ENCODE measurements around the gene ACTN4.

GRCh38 chr19:38742906-38743305, 95.5 kb downstream of the ACTN4 start:
- no peak for TF ChIP-seq CTCF (conservative IDR thresholded peaks at IDR 0.05; ENCODE audit: low read length)
- TF ChIP-seq EZH2phosphoT487 (IDR thresholded peaks at IDR 0.05; ENCODE audit: borderline replicate concordance, low read depth, low read length): no peak
